Measurements from ENCODE around the gene DFFA.

The DFFA gene

DNA sequence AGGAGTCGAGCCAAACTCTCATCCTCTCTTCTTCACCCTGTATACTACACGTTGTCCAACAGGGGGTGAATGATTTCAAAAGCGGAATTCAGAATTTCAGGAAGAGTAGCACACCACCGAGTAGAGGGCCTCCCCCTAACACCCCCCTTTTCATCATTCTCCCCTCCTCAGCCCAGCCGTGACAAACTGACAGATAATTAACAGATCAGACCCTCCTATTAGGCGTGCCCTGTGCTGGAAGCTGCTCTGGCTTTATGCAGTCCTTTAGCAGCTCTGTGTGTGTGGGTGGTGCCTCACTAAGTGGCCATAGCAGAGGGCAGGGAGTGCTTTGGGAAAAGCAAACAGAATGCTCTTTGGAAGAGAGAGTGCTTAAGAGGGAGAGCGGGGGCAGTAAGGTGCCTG, 46.7 kb upstream of the DFFA start:
- Histone ChIP-seq H3K9me3 (ENCODE audit: severe bottlenecking) (no peaks in the 10 kb centered on the region), H3K4me3 (ENCODE audit: severe bottlenecking) (no peak overlapping the region), H3K27ac (ENCODE audit: poor library complexity, severe bottlenecking) (no peak overlapping the region), H3K36me3 (ENCODE audit: low read depth) (no peaks in the 10 kb centered on the region), H3K4me1 (ENCODE audit: insufficient read depth, poor library complexity, severe bottlenecking) (peaks cover 14% of the 10 kb centered on the region), H3K27me3 (ENCODE audit: insufficient read depth, poor library complexity, severe bottlenecking) (no peaks in the 10 kb centered on the region)
- ATAC-seq (ENCODE audit: low read depth) (no peak), DNase-seq (ENCODE audit: low spot score) (no peak)
- TF ChIP-seq, protein P1, sequence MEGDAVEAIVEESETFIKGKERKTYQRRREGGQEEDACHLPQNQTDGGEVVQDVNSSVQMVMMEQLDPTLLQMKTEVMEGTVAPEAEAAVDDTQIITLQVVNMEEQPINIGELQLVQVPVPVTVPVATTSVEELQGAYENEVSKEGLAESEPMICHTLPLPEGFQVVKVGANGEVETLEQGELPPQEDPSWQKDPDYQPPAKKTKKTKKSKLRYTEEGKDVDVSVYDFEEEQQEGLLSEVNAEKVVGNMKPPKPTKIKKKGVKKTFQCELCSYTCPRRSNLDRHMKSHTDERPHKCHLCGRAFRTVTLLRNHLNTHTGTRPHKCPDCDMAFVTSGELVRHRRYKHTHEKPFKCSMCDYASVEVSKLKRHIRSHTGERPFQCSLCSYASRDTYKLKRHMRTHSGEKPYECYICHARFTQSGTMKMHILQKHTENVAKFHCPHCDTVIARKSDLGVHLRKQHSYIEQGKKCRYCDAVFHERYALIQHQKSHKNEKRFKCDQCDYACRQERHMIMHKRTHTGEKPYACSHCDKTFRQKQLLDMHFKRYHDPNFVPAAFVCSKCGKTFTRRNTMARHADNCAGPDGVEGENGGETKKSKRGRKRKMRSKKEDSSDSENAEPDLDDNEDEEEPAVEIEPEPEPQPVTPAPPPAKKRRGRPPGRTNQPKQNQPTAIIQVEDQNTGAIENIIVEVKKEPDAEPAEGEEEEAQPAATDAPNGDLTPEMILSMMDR (IDR thresholded peaks at IDR 0.05; ENCODE audit: poor library complexity, severe bottlenecking), result no peak

DNA sequence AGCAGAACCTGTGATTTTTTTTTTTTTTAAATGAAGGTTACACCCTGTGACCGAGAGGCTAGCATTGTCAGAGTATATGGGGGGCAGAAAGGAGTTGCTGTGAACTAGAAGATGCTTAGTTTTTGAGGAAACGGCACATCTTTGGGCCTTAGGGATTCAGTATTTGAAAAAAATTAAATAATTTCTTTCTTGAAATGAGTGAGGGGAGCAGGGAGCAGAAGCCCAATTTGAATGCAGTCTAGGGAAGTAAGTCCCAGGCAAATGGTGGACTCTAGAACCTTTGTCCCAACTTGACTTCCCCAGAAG, 45.3 kb upstream of the DFFA start:
- TF ChIP-seq, protein P1 (IDR thresholded peaks at IDR 0.05; ENCODE audit: poor library complexity, severe bottlenecking), result no peak
- H3K4me3 ChIP-seq (ENCODE audit: severe bottlenecking), result no peak overlapping the region
- H3K36me3 ChIP-seq (ENCODE audit: low read depth), result no peaks in the 10 kb centered on the region
- H3K27ac ChIP-seq (ENCODE audit: poor library complexity, severe bottlenecking), result no peak overlapping the region
- ATAC-seq (ENCODE audit: low read depth), result no peak
- peaks cover 14% of the 10 kb centered on the region for H3K4me1 ChIP-seq (ENCODE audit: insufficient read depth, poor library complexity, severe bottlenecking)
- no peaks in the 10 kb centered on the region for H3K9me3 ChIP-seq (ENCODE audit: severe bottlenecking)
- DNase-seq (ENCODE audit: low spot score), result no peak
- H3K27me3 ChIP-seq (ENCODE audit: insufficient read depth, poor library complexity, severe bottlenecking), result no peaks in the 10 kb centered on the region

DNA sequence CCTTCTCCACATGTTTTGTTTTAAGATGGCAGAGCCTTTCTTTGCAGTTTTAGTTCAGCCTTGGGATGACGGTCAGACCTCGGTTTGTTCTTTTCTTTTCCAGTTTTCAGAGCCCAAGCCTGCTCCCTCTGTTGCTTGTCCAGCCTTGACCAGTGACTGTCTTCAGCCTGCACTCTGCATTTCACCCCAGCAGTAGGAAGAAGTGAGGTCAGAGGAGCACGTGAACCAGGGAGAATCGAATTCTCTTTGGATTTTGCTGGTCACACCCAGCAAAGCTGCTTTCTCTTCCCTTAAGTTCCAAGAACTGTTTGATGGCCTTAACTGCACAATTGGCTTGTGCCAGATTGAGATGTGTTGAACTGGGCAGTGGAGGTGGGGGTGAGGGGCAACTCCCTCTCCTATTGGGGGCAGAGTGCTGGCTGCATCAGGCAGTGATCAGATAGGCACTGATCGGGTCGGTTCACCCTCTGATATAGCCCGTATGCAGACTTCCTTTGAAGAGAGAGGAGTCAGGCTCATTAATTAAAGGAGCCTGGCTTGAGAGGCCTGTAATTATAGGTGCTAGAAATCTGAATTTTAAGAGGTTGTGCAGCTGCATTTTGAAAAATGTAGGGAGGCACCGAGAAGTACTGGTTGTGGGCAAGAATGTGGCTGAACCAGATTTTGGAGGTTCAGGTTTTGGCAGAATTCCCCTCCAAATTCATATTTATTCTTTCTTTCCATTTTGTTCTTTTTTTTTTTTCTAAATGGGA, 44.8 kb upstream of the DFFA start:
- no peaks in the 10 kb centered on the region for H3K9me3 ChIP-seq (ENCODE audit: severe bottlenecking)
- H3K4me1 ChIP-seq (ENCODE audit: insufficient read depth, poor library complexity, severe bottlenecking), result peaks cover 14% of the 10 kb centered on the region
- no peaks in the 10 kb centered on the region; the same call in 1 of the 2 replicates for H3K36me3 ChIP-seq (ENCODE audit: low read depth)
- H3K27ac ChIP-seq (ENCODE audit: poor library complexity, severe bottlenecking), result no peak overlapping the region
- no peak for ATAC-seq (ENCODE audit: low read depth)
- no peak overlapping the region for H3K4me3 ChIP-seq (ENCODE audit: severe bottlenecking)
- TF ChIP-seq, protein P1 (IDR thresholded peaks at IDR 0.05; ENCODE audit: poor library complexity, severe bottlenecking), result no peak
- DNase-seq (ENCODE audit: low spot score), result no peak
- H3K27me3 ChIP-seq (ENCODE audit: insufficient read depth, poor library complexity, severe bottlenecking), result no peaks in the 10 kb centered on the region

DNA sequence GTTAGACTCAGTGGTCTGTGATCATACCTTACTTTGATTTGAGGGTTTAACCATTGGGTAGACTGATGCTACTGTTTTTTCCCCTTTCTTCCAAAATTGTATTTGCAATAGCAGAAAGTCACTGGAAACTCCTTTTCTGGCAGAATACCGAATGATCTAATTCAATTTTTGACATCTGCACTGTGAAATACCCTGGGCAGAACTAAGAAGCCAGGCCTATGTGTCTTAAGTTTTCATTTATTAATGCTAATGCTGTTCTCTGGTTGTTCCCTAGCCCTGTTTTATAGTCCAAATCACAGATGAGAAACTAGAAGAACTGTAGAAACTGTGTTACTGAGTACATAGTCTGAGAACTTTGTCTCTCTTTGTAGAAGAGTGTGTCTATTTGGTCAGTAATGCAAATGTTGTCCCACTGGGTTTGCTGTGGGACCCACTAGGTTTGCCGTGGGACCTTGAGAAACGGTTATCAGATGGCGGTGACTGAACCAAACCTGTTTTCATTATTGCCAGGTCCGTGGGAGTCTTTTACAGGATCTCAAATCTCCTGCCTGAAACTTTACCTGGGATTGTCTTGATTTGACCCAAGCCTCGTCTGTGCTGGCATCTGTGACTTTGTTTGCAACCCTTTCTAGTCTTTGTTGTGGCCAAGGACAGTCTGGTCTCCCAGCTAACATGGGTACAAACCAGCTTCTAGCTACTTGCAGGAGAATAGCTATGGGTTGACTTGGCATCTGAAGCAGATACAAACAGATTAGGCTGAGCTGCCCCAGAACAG, 43.8 kb upstream of the DFFA start:
- Histone ChIP-seq H3K27me3 (ENCODE audit: insufficient read depth, poor library complexity, severe bottlenecking) (no peaks in the 10 kb centered on the region), H3K36me3 (ENCODE audit: low read depth) (no peaks in the 10 kb centered on the region; the same call in 1 of the 2 replicates), H3K4me1 (ENCODE audit: insufficient read depth, poor library complexity, severe bottlenecking) (peaks cover 22% of the 10 kb centered on the region), H3K9me3 (ENCODE audit: severe bottlenecking) (no peaks in the 10 kb centered on the region), H3K27ac (ENCODE audit: poor library complexity, severe bottlenecking) (no peak overlapping the region), H3K4me3 (ENCODE audit: severe bottlenecking) (no peak overlapping the region)
- ATAC-seq (ENCODE audit: low read depth) (no peak), DNase-seq (ENCODE audit: low spot score) (no peak)
- TF ChIP-seq, protein P1 (IDR thresholded peaks at IDR 0.05; ENCODE audit: poor library complexity, severe bottlenecking), result no peak
